Smooth muscle cell (in vitro differentiated cells): ENCODE measurements around the gene NEUROD4. TPM values are rescaled to one million over a fixed set of nuclear protein-coding genes. Genes with fewer than 3 reads are reported as not detected.

Experiments used
- DNase-seq: peaks from one replicate; lab custom pipeline; 2025; ENCODE audit not compliant: unreplicated experiment; lab: John Stamatoyannopoulos, UW
- H2AFZ ChIP-seq: fragments of 200-600 bp; sonication (generic); 2 replicates; pipeline ENCODE4 v1.6.0; 2016; ENCODE audit warnings: antibody characterized with exemption, low read depth, mild to moderate bottlenecking
- H3F3A ChIP-seq: fragments of 200-600 bp; sonication (generic); 2 replicates; pipeline ENCODE4 v1.6.0; 2017; ENCODE audit warnings: antibody characterized with exemption, low read depth
- H3K27ac ChIP-seq: fragments of 200-600 bp; sonication (generic); 2 replicates; pipeline ENCODE4 v1.5.1; 2016; ENCODE audit warnings: low read depth, mild to moderate bottlenecking
- H3K27me3 ChIP-seq: fragments of 200-600 bp; sonication (generic); 2 replicates; pipeline ENCODE4 v1.6.1; 2016; ENCODE audit warnings: low read depth, mild to moderate bottlenecking
- H3K36me3 ChIP-seq: fragments of 200-600 bp; sonication (generic); 2 replicates; pipeline ENCODE4 v1.5.1; 2016; ENCODE audit warnings: low read depth
- H3K4me1 ChIP-seq: fragments of 200-600 bp; sonication (generic); 2 replicates; pipeline ENCODE4 v1.5.1; 2016; ENCODE audit warnings: low read depth
- H3K4me2 ChIP-seq: fragments of 200-600 bp; sonication (generic); 2 replicates; pipeline ENCODE4 v1.6.0; 2016; ENCODE audit warnings: mild to moderate bottlenecking
- H3K4me3 ChIP-seq: fragments of 200-600 bp; sonication (generic); 2 replicates; pipeline ENCODE4 v1.5.1; 2016; ENCODE audit warnings: mild to moderate bottlenecking
- H3K79me2 ChIP-seq: fragments of 200-600 bp; sonication (generic); 2 replicates; pipeline ENCODE4 v1.6.0; 2016; ENCODE audit warnings: low read depth, mild to moderate bottlenecking
- H3K9ac ChIP-seq: fragments of 200-600 bp; sonication (generic); 2 replicates; pipeline ENCODE4 v1.6.0; 2016; ENCODE audit warnings: low read depth
- H3K9me3 ChIP-seq: fragments of 200-600 bp; sonication (generic); replicated peaks from 2 replicates; pipeline ENCODE4 v1.5.1; 2016; ENCODE audit warnings: low read depth
- H4K20me1 ChIP-seq: fragments of 200-600 bp; sonication (generic); 2 replicates; pipeline ENCODE4 v1.6.0; 2016; ENCODE audit warnings: low read depth
- CTCF ChIP-seq: fragments of 200-600 bp; sonication (generic); IDR thresholded peaks from 2 replicates; pipeline ENCODE4 v1.5.1; 2017; ENCODE audit warnings: borderline replicate concordance, mild to moderate bottlenecking, antibody characterized with exemption; ENCODE audit not compliant: insufficient read depth, poor library complexity, severe bottlenecking
- WGBS: methylation state at CpG from one replicate; pipeline ENCODE4 v1.1.7; 2016; ENCODE audit warnings: low lambda C conversion rate; 5-methylcytosine and 5-hydroxymethylcytosine counted together
- polyA plus RNA-seq: library from polyadenylated mRNA; unstranded; fragments of >200 nt; fragmentation: Nextera tagmentation; extraction: Ambion mirVana; gene quantifications from 2 replicates; pipeline ENCODE4 v1.2.1, GENCODE V29; 2016
- total RNA-seq: library from RNA; depleted of rRNA; stranded (reverse); fragments of >200 nt; gene quantifications from 2 replicates; pipeline ENCODE4 v1.2.3, GENCODE V29; 2014

NEUROD4 gene
- total and polyA plus RNA-seq, 2 experiments from 2014 or later = not detected

- 46% methylated on average over 5 of the region's 5 CpGs for WGBS
Observed at GRCh38 chr12:55057481-55057880, 37.7 kb downstream of the NEUROD4 start.

GRCh38 chr12:55058082-55058481 lies 38.3 kb downstream of the NEUROD4 start:
- WGBS = 93% methylated on average over 1 of the region's 1 CpG
- H3K4me3 ChIP-seq = no peak overlapping the region
- H3K9me3 ChIP-seq = no peaks in the 10 kb centered on the region
- no peaks in the 10 kb centered on the region for H3F3A ChIP-seq
- no peaks in the 10 kb centered on the region for H4K20me1 ChIP-seq
- peaks cover 26% of the 10 kb centered on the region for H3K4me1 ChIP-seq
- no peaks in the 10 kb centered on the region for H3K79me2 ChIP-seq
- TF ChIP-seq CTCF = no peak
- no peaks in the 10 kb centered on the region for H3K36me3 ChIP-seq
- DNase-seq = no peak
- H3K27ac ChIP-seq = no peak overlapping the region
- no peak overlapping the region for H2AFZ ChIP-seq
- H3K27me3 ChIP-seq = no peaks in the 10 kb centered on the region
- no peak overlapping the region for H3K4me2 ChIP-seq
- no peak overlapping the region for H3K9ac ChIP-seq

More at GRCh38 chr12:55057481-55057880, 37.7 kb downstream of the NEUROD4 start:
- Histone ChIP-seq H4K20me1 (no peaks in the 10 kb centered on the region), H3K4me3 (no peak overlapping the region), H2AFZ (no peak overlapping the region), H3K4me2 (no peak overlapping the region), H3K9ac (no peak overlapping the region), H3K79me2 (no peaks in the 10 kb centered on the region), H3K36me3 (no peaks in the 10 kb centered on the region), H3K9me3 (no peaks in the 10 kb centered on the region), H3K27ac (no peak overlapping the region), H3K27me3 (no peaks in the 10 kb centered on the region), H3K4me1 (peaks cover 20% of the 10 kb centered on the region), H3F3A (no peaks in the 10 kb centered on the region)
- no peak for TF ChIP-seq CTCF
- DNase-seq = no peak

- 95% methylated on average over 4 of the region's 4 CpGs for WGBS
- Histone ChIP-seq H3K27ac (no peak overlapping the region), H3K79me2 (no peaks in the 10 kb centered on the region), H3F3A (no peaks in the 10 kb centered on the region), H2AFZ (no peak overlapping the region), H3K9me3 (no peaks in the 10 kb centered on the region), H3K4me3 (no peak overlapping the region), H3K4me2 (no peak overlapping the region), H3K36me3 (no peaks in the 10 kb centered on the region), H3K27me3 (no peaks in the 10 kb centered on the region), H3K9ac (no peak overlapping the region), H4K20me1 (no peaks in the 10 kb centered on the region), H3K4me1 (peaks cover 26% of the 10 kb centered on the region)
- no peak for TF ChIP-seq CTCF
- DNase-seq = no peak
Observed at GRCh38 chr12:55058776-55059175, 39.0 kb downstream of the NEUROD4 start.

- no peak overlapping the region for H2AFZ ChIP-seq
- H3K36me3 ChIP-seq = no peaks in the 10 kb centered on the region
- 53% methylated on average over 2 of the region's 2 CpGs for WGBS
- no peaks in the 10 kb centered on the region for H3F3A ChIP-seq
- H3K4me1 ChIP-seq = peaks cover 26% of the 10 kb centered on the region
- H3K27ac ChIP-seq = no peak overlapping the region
- no peaks in the 10 kb centered on the region for H4K20me1 ChIP-seq
- peaks cover 4% of the 10 kb centered on the region for H3K27me3 ChIP-seq
- no peak overlapping the region for H3K4me2 ChIP-seq
- no peaks in the 10 kb centered on the region for H3K9me3 ChIP-seq
- DNase-seq = no peak
- H3K4me3 ChIP-seq = no peak overlapping the region
- no peak for TF ChIP-seq CTCF
- H3K79me2 ChIP-seq = no peaks in the 10 kb centered on the region
- no peak overlapping the region for H3K9ac ChIP-seq
Observed at GRCh38 chr12:55060470-55060869, 40.7 kb downstream of the NEUROD4 start.
